HG02885 (cell line): ENCODE results near the gene DLGAP4.
"Not testable (repeated sequence)": the region's sequence is repeated elsewhere in the genome, so short reads cannot be mapped to it uniquely, and the experiment has no call there.

Source experiments
- ATAC-seq: cut with Tn5 transposase; IDR thresholded peaks from one replicate; pipeline ENCODE4 v1.9.1; 2021; ENCODE audit warnings: mild to moderate bottlenecking; ENCODE audit not compliant: unreplicated experiment, poor library complexity

Gene DLGAP4

DNA sequence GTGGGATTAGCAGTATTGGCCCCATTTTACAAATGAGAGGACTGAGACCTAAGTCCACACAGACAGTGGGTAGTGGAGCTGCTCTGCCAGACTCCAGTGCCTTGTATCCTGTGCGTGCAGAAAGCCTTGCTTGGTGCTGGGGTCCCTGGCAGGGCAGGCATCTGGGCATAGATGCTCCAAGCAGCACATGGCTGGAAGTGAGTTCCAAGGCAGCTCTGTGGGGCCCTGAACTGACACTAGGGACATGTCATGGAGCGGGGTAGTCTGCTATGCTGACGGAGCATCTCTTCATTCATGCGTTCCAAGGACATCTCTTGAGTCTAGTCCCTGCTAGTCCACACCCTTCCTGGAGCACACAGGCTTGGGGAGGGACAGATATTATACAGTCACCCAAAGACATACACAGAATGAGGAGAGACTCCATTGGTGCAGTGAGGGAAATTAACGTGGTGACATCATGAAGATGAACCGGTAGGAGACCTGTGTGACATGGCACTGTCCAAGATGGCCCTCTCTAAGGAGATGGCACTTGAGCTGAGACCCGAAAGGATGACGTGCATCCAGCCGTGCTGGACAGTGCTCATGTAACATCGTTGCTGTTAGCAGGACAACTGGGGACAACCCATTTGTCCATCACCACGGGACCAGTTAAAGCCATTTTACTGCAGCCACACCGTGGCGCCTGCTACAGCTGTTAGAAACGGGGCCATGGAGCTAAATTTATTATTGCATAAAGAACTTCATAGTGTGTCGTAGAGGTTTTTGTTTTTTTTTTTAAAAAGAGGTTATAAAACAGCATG is 65.1 kb downstream of the DLGAP4 start:
- no peak for ATAC-seq

DNA sequence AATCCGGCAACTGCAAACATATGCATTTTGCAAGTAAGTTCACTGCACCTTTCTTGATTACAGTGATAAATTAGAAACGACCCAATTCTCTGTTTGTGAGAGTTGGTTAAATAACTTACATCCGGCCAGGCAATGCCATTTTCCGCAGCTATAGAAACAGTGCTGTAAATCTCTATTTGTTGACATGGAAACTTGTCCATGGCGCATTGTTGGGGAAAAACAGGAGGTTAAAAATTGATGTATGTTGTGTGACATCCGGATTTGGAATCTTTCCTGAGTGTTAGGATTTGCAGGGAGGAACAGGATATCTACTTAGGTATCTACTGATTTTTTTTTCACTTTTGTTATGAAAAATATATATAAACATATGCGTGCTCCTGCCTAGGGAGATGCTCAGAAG is 66.5 kb downstream of the DLGAP4 start:
- ATAC-seq: no peak

DNA sequence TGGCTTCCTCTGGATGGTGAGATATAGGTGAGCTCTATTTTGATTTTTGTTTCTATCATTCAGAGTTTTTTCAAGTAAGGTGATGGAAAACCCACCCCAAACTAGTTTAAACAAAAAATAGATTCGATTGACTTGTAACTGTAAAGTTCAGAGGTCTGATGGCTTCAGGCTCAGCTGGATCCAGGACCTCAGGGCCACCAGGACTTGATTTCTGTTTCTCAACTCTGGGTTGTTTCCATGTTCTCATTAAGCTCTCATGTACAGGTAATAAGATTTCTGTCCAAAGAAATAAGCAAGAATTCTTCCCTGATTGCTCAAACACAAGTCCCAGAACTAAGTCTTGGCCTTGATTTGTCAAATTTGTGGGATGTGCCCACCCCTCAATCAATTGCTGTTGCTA is 67.0 kb downstream of the DLGAP4 start:
- ATAC-seq: no peak

DNA sequence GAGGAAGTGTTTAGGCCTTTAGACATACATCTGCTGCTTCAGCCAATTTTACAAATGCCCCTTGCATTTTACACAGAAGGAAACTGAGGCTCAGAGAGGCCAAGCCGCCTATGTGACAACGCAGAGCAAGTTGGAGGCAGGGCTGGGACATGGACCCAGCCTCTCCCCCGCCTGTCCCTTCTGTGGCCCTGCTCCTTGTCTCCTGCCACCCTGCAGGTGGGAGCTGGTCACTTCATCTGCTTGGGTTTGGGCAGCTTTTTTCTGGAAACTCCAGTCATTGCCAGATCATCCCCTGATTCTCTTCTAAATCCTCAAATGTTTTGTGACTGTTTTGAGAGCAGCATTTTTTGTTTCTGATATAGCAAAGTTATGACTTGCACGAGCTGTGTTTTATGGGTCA is 68.9 kb downstream of the DLGAP4 start:
- no peak for ATAC-seq

DNA sequence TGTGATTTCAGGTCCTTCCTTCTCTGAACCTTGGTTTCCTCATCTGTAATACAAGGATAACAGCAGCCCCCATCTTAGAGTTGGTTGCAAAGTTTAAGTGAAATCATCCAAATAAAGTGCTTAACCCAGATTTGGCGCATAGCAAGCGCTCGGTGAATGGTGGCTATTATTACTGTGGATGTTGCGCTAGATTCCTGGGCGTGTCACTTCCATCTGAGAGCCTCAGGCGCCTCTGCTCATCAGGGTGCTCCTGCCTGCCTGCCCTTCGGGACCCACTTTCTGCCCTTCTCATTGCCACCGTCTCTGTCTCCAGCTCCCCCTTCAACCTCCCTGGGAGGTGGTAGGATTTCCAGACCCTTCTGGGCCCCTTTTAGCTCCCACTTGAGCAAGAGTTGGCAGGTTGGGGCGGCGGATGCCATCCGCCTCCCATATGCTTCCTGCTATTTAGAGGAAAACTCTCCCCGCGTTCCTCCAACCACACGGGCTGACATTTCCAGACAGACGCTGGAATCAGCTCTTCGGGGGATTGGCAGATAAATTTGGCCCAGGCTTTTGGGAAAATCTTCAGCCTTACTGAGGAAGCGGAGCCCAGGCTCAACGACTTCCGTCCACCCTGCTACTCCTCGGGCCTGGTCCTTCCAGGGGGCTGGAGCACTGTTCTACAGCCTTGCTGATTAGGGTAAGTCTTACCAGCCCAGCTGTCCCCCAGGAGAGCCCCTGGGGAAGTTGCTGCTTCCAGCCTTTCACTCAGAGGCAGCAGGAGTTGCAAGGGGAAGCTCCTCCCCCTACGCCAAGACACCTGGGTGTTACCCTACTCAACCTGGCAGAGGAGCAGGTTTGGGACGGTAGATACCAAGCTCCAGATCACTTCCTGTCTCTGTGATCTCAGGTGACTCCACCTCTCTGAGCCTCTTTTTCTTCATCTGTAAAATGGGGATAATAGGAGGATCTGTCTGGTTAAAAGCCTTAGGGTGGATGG is 71.5 kb downstream of the DLGAP4 start:
- no peak for ATAC-seq

DNA sequence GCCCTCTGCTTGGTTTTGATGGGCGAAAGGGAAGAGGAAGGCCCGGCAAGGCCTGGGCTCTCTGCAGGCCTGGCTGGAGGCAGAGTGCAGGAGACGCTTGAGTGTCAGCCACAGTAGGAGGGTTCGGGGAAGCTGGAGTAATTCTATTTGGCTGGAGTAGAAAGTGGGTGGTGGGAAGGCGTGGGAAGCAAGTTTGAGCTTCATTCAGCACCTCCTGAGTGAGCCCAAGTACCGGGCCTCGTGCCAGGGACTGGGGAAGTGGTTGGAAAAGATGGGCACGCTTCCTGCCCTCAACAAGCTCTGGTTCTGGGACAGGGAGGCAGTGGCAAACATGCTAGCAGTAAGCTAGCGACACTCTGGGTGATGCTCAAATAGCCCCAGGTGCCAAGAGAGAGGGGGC is 72.5 kb downstream of the DLGAP4 start:
- no peak for ATAC-seq

DNA sequence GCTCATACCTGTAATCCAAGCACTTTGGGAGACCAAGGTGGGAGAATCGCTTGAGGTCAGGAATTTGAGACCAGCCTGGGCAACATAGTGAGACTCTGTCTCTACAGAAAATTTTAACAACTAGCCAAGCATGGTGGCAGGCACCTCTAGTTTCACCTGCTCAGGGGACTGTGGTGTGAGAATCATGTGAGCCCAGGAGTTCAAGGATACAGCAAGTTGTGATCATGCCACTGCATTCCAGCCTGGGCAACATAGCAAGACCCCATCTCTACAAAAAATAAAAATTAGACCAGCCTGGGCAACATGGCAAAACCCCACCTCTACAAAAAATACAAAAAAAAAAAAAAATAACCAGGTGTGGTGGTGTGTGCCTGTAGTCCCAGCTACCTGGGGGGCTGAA is 73.8 kb downstream of the DLGAP4 start:
- ATAC-seq: not testable (repeated sequence)

DNA sequence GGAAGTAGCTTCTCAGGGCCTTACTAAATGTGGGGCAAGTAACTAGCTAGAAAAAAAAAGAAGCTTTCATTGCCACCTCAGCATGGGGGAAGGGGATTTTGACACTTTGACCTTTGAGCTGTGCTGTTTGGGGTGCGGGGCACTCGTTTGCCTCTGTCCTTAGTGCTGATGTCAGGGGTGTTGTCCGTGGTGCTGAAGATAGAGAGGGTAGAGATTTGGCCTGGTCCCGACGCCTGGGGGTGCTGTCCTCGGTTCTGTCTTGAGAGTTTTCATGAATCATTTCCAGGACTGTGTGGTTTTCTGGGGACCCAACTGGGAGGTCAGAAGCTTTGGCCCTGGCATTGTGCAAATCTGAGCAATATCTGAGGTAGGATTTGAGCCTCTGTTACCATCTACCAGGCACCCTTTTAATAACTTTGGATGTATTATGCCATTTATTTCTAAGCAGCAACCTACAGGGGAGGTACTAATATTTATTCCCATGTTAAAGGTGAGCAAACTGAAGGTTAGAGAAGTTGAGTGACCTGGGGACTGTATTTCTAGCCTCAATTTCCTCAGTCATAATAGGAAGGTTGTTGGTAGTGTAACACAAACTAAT is 78.0 kb downstream of the DLGAP4 start:
- ATAC-seq: no peak

DNA sequence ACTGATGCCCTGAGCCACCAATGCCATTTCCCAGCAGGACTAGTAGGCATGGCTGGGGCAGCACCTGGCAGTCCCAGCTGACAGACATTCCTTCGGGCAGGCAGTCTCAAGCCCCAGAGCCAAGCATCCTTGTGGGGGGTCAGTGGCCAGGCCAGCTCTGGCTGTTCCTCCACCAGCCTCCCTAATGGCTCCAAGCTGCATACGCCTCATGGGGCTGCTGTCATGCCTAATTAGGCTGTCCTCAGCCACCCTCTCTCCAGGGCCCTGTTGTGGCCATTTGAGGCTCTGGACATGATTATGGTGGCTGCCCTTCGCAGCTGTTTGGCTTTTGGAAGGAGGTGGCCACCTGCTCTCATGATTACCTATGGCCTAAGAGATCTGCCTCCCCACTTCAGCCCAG is 79.4 kb downstream of the DLGAP4 start:
- ATAC-seq: no peak

DNA sequence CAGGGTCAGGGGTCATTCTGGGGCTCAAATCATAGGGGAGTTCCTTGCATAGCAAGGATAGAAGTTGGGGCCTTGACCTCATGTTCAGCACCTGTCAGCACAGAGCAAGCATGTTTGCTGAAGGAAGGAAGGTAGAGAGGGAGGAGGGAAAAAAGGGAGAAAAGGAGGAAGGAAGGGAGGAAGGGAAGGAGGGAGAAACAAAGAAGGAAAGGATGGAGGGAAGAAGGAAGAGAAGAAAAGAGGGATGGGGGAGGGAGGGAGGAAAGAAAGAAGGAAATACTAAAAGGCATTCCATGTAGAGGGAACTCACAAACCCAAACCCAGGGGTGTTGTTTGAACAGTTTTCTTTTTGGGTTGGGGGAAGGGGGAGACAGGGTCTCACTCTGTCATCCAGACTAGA is 80.1 kb downstream of the DLGAP4 start:
- no peak for ATAC-seq

DNA sequence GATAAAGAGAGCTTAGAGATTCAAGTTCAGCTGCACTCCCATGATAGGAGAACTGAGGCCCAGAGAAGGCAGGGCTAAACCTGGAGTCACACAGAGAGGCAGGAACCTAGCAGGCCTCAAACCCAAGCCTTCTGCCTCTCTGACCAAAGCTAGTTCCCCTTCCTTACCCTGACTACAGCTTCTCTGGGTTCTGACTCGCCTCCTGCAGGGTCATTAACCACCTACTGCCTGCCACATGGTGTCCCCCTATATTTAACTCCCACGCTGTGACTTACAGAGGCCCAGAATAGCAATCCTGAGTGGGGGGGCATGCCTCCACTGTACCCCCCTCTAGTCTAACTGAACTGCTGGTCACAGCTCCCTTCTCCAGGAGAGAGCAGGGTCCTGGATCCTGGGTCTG is 84.1 kb downstream of the DLGAP4 start:
- ATAC-seq: no peak

DNA sequence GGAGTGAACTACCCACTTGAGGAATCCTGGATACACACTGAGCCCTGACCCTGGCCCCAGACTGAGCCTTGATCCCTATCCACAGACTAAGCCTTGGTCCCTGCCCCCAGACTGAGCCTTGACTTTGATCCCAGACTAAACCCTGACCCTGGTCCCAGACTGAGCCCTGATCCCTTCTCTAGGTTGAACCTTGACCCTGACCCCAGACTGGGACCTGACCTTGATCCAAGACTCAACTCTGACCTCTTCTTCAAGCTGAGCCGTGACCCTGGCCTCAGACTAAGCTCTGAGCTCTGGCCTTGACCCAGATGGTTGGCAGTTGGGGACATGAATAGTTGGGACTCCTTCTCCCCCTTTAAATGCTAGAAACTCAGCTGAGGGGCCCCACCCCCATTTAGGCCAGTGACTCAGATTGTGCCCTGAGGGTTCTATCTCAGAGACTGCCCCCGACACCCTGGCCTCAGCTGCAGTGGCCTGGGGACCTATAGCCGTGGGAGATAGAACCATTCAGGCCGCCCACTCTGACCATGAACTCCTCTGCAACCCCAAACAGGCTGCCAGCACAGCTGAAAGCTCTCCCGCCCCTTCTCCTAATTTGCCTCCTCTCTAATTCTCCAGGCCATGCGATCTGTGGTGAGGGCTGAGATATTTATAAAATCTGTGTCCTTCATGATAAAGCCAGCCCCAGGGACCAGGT is 84.7 kb downstream of the DLGAP4 start:
- no peak for ATAC-seq

DNA sequence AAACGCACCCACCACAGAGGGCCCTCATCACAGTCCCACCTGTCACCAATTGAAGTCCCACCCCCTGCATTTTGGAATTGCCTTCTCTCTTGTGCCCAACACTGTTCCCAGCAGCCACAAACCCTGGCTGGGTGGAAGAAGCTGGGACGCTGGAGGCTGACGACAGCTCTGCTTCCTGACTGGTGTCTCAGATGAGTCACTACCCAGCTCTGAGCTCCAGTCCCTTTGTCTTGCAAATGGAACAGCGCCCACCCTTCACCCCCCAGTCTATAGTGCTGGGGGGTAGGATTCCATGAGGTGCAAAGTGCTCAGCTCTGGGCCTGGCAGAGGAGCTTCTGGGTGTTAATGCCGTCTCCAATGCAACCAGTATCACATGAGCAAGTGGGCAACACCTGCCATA is 85.3 kb downstream of the DLGAP4 start:
- ATAC-seq: no peak

DNA sequence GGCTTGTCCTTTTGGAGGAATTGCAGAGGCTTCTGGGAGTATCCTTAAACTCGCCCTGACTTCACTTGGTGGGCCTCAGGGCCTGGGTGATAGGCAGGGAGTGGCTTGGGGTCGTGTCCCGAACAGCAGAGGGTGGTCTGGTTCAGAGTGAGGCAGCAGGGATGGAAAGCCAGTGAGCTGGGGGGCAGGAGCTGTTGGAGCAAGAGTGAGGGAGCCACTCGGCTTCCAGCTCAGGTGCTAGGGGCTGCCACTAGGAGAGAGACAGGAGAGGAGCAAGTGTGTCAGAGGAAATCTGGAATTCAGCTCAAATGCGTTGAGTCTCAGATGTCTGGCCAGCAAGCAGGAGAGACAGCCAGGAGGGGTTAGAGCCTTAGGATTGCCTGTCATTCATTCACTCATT is 85.8 kb downstream of the DLGAP4 start:
- no peak for ATAC-seq

DNA sequence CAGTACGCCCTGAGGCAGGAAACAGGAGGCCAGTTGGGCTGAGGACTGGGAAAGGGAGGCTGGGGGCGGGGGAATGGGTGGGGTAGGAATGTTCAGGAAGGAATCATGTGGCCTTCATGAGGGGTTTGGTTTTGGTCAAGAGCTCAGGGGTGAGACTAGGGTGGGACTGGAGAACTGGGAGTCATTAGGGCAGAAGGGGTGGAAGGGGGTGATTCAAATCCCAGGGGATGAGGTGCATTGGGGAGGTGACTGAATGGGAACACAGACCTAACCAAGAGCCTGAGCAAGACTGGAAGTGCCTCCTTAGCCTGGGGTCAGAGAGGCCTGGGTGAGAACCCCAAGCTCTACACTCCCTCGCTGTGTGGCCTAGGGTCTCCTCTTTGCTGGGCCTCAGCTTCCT is 86.8 kb downstream of the DLGAP4 start:
- ATAC-seq: no peak

DNA sequence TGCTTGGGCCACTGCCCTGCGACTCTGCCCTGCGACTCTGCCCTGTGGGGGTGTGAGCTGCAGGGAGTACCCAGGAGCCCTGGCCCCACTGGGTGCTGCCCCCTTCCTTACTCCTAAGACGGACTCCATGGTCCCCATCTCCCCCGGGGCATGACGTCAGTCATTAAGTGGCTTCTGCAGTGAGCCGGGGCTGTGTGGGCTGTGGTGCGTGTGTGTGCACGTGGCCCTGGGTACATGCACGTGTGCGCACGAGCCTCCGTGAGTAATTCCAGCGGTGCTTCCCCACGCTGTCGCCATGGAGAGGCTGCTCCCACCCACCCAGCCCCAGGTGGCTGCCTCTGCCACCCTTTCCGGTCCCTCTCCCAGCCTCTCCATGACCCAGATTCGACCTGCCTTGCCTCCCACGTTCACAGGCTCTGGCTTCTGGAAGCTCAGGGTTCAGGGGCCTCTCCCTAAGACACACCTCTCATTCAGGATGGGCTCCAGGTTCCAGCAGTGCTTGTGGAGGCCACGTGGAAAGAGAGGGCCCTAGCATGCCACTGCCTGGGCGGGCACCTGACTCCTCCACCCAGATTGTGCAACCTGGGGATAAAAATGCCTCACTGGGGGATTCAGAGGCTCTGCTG is 88.3 kb downstream of the DLGAP4 start:
- ATAC-seq: no peak

DNA sequence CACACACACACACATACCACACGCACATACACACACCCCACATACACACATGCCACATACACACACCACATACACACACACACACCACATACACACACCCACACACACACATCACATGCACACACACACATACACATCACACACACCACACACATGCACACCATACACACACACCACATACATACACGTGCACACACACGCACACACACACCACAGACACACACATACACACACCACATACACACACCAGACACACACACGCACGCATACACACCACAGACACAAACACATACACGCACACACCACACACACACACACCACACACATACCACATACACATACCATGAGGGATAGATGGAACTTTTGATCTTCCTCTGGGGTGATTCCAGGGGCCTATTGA is 90.2 kb downstream of the DLGAP4 start:
- ATAC-seq: no peak

DNA sequence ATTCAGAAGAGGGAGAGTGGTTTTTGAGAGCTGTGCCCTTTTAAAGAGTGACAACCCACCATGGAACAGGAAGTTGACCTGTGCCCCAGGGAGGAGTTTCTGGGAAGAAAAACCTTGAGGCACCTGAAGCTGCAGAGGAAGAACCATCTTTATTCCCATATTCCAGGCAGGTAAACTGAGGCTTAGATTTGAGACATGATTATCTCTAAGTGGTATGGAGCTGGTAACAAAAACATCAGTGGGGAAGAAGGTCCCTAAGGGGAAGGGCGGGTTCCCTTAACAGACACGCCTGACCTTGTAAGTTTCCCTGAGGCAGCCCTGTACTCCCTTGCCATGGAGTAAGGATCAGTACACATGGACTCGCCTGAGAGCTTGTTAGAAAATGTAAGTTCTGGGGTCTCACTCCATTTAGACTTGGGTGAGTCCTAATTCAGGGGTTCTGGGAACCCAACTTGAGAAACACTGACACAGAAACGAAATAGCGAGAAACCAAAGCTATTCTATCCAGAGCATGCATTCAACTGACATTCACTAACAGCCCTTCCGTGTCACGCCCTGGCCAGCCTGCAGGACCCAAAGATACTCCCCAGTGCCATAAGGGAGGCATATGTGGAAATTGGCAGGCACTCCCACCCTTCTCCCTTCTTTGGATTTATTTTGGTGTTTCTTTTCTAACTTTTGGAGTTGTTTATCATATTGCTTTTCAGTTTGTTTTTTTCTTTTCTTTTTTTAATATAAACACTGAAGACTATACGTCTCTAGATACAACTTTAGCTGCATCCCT is 90.9 kb downstream of the DLGAP4 start:
- ATAC-seq: no peak

DNA sequence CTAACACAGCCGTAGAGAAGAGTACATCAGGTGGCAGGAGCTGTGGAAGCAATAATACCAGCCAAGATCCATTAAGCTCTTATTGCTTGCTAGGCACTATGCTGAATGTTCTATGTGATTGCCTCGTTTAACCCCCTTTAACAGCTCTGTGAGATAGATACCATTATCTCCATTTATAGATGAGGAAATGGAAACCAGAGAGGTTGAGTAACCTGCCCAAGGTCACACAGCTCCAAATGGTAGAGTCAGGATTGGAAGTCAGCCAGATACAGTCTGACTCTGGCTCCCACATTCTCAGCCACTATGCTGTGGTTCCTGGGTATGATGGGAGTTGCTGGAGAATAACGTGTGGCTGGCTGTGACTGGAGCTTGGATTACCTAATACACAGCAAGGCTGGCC is 92.4 kb downstream of the DLGAP4 start:
- no peak for ATAC-seq
